ENCODE results near the gene ST6GALNAC3.

The ST6GALNAC3 gene

GRCh38 chr1:76138217-76138616, 63.7 kb downstream of the ST6GALNAC3 start:
- in situ Hi-C loops (cut with HindIII; ENCODE audit: low sequenced_read_pairs), result no loop called here

DNA sequence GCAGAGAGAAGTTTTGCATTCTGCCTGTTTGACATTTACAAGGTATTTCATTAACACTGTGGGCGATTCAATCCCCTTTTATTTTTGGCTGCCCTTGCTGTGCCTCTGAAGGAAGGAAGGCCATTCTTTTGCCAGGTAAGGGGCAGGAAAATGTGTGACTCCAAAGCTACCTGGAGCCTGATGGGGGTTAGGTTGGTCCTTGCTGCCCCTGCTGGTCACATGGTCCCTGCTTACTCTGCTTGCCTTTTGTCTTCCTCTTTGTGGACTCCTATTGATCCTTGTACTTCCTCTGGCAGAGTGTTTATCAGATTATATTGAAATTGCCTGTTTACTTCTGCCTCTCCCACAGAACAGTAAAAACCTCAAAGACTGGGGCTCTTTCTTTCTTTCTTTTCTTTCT, 65.7 kb downstream of the ST6GALNAC3 start:
- in situ Hi-C loops (cut with HindIII; ENCODE audit: low sequenced_read_pairs), result no loop called here

DNA sequence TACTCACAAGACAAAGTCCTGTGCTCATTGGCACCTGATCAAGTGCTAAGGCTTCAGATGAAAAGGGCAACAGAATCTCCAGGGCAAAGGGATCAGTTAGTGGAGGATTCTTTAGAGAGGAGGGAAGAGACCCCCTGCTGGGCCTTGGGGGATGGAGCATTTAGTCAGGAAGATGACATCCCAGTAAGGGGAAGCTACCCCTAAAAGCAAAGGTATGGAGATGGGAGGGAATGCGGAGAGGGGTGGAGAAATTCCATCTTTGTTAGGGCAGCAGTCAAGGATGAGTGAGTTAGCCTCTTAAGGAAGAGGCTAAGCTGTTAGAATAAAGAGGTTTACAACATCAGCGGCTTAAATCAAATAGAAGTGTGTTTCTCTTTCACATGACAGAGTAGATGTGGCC, 67.4 kb downstream of the ST6GALNAC3 start:
- in situ Hi-C loops (cut with HindIII; ENCODE audit: low sequenced_read_pairs), result no loop called here

DNA sequence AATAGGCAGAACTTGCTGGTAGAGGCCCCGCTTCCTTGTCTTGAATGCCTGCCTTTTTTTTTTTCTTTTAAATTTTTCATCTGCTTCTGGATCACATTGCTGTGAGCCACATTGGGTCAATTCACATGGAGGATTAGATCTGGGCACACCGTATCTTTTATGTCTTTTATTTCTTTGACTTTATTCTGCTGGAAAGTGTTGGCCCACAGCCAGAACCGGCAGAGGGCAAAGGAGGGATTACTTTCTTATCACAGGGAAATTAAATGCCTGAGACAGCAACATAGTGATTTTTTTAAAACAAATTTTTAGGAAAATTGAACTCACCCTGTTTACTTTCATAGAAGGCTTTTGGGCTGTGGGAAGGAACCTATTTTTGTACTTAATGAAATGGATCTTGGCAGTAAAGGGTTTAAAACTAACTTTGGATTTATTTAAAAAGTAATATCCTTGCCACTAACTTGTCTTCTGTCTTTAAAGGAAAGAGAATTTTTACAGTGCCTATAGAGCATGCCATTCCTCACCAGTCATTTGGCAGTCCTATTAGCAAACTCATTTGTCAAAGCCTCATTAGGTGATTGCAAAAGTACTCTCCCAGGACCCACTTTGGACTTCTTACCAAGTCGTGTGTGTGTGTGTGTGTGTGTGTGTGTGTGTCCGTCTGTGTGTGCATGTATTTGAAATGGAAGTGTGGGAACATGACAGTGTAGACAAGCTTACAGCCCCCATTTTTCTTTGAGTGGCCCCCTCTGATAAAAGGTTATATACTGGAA, 68.4 kb downstream of the ST6GALNAC3 start:
- in situ Hi-C loops (cut with HindIII; ENCODE audit: low sequenced_read_pairs), result no loop called here

DNA sequence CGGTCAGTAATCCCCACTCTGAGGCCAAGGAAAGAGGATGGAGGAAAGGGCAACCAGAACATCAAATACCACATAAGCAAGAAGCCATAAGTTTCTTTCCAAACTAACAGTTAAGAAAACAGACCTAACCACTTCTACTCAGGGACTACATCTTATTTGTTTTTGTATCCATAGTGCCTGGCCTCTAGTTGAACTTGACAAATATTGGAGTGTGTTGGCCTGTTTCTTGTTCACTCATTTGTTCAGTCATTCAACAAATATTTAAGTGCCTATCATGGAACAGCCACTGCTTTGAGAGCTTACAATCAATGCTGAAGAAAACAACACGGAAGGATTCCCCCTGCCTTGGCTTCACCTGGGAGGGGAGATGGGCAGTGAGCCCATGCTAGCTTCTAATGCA, 69.7 kb downstream of the ST6GALNAC3 start:
- in situ Hi-C loops (cut with HindIII; ENCODE audit: low sequenced_read_pairs), result no loop called here

DNA sequence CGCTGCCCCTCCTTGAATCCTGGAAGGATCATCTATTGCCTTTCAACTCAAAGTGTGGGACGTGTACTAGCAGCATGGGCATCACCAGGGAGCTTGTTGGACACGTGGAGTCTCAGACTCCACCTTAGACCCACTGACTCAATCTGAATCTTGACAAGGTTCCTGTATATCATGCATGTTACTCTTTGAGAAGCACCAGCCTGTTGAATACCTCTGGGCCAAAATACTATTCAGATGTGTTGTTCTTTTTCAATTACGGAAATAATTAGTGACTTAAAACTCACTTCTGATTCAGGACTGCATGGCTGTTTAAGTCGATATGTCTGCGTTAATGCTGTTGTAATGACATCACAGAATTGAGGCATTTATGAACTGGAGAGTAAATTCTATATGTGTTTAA, 70.8 kb downstream of the ST6GALNAC3 start:
- in situ Hi-C loops (cut with HindIII; ENCODE audit: low sequenced_read_pairs), result no loop called here

DNA sequence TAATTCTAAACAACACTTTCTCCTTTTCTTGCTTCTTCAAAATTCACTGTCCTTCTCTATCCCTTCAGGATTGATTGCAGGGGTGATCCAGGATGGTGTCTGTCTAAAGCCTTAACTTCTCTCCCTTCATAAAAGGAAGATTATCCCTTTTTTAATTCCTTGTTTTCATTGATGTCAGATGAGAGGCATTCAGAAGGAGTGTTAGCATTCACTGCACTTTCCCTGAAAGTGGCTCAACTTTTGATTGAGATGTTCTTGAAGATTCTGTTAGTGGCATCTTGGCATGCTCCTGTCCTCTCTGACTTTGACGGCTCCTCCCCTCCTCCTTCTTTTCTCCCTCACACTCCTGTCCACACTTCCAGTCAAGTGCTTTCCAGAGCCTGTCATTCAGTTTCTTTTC, 71.6 kb downstream of the ST6GALNAC3 start:
- in situ Hi-C loops (cut with HindIII; ENCODE audit: low sequenced_read_pairs), result no loop called here

DNA sequence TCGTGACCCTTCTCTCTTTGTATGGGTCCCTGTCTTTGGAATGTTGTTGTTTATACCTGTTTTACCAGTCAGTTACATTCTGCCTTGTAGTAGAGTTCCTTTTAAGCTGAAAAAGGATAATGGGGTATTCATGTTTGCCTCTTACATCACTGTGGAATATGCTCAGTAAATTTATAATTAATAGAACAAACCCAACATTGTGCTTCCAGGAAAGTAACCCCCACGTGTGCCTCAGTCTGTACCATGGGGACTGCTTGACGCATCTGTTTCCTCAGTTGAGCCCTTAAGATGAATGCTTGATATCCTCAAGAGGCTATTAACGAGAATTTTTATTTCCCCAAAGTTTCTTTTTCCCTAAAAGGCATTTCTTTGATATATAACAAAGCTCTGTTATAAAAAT, 73.4 kb downstream of the ST6GALNAC3 start:
- in situ Hi-C loops (cut with HindIII; ENCODE audit: low sequenced_read_pairs), result no loop called here

- in situ Hi-C loops (cut with HindIII; ENCODE audit: low sequenced_read_pairs), result no loop called here
Measured at GRCh38 chr1:76148460-76148859, 73.9 kb downstream of the ST6GALNAC3 start.

DNA sequence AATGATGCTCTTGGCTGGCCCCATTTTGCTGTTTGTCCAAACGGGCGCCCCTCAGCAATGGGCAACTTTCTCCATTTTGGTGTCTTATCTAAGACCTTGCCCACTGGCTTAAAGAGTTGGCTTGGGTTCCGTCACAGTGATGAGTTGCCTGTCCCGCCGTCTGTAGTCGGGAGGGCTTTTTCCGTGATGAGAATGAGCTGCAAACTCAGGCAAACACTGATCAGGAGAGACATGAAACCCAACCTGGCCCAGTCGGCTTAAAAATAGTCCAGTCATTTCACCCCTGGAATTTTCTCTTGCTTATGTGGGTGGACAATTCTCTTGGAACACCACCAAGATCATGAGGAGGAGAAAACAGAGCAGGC, 79.3 kb downstream of the ST6GALNAC3 start:
- in situ Hi-C loops (cut with HindIII; ENCODE audit: low sequenced_read_pairs), result no loop called here

GRCh38 chr1:76154206-76154956, 79.8 kb downstream of the ST6GALNAC3 start:
- in situ Hi-C loops (cut with HindIII; ENCODE audit: low sequenced_read_pairs), result no loop called here

DNA sequence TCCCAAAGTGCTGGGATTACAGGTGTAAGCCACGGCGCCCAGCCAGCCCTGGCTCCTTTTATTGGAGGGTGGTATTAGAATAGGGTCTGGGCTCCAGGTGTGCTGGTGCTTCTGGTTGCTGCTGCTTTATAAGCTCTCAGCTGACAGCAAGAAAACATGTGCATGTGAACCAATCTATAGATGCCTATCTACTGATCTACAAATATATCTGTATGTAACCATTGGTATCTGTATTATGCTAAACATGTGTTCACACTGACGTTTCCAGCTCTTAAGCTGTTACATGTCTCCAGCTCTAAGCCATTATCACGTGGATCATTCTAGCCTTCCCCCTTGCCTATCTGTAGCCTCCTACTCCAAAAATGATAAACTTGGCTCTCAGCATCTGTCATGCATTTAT, 82.4 kb downstream of the ST6GALNAC3 start:
- in situ Hi-C loops (cut with HindIII; ENCODE audit: low sequenced_read_pairs), result no loop called here

DNA sequence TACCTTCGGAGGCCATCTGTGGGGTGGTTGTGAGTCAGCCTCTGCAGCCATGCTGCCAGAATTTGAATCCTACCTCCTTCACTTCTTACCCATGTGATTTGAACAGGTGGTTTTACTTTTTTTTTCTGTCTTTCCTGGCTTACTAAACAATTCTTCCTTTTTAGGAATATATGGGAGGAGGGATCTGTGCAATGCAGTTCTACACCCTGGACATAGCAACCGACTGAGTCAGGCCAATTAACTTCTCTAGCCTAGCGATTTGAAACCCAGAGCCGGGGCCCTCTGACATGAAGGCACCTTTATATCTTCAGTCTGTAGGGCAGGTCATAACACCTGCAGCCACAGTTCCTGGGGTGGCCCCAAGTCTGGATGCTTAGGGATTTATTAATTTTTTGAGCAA, 83.6 kb downstream of the ST6GALNAC3 start:
- in situ Hi-C loops (cut with HindIII; ENCODE audit: low sequenced_read_pairs), result no loop called here

- in situ Hi-C loops (cut with HindIII; ENCODE audit: low sequenced_read_pairs), result no loop called here
Measured at GRCh38 chr1:76160225-76160624, 85.7 kb downstream of the ST6GALNAC3 start.

GRCh38 chr1:76161451-76161850, 86.9 kb downstream of the ST6GALNAC3 start:
- in situ Hi-C loops (cut with HindIII; ENCODE audit: low sequenced_read_pairs), result no loop called here

- in situ Hi-C loops (cut with HindIII; ENCODE audit: low sequenced_read_pairs), result no loop called here
Measured at GRCh38 chr1:76162254-76162653, 87.7 kb downstream of the ST6GALNAC3 start.

- in situ Hi-C loops (cut with HindIII; ENCODE audit: low sequenced_read_pairs), result no loop called here
Measured at GRCh38 chr1:76164165-76164564, 89.6 kb downstream of the ST6GALNAC3 start.

GRCh38 chr1:76170084-76170483, 95.5 kb downstream of the ST6GALNAC3 start:
- in situ Hi-C loops (cut with HindIII; ENCODE audit: low sequenced_read_pairs), result no loop called here

GRCh38 chr1:76170513-76170912, 96.0 kb downstream of the ST6GALNAC3 start:
- in situ Hi-C loops (cut with HindIII; ENCODE audit: low sequenced_read_pairs), result no loop called here

DNA sequence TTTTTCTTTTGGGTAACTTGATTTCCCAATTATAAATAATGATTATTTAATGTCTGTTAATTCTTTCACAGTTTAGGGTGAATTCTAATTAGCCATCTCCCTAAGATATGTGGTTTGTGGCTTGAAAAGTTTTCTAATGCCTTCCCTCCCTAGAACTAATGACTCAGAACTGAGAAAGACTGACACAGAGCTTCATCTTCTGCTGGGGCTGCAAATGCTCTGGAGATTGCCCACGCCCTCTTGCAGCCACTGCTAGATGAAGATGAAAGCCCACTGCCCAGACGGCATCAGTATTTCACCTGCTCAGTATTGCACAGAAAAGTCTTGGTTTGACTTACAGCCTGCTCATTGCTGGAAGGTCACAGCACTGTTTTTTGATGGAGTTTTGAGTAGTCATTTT, 101.5 kb downstream of the ST6GALNAC3 start:
- in situ Hi-C loops (cut with HindIII; ENCODE audit: low sequenced_read_pairs), result no loop called here

DNA sequence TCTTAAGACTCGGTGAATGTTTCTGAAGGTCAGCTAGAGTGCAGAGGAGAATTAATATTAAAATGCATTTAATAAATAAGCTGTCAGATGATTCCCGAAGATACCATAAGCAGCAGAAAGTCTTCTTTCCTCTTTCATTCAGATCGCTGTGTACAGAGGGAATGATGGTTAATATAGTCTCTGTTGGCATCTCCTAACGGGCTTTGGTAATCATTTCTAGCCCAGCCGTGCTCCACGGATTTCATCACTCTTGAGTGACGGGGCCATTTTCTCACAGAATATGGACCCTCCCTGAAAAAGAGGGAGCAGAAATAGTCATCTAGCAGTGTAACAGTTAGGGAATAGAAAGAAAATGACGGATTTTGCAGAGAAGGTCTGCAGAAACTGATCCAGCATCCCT, 103.1 kb downstream of the ST6GALNAC3 start:
- in situ Hi-C loops (cut with HindIII; ENCODE audit: low sequenced_read_pairs), result no loop called here

DNA sequence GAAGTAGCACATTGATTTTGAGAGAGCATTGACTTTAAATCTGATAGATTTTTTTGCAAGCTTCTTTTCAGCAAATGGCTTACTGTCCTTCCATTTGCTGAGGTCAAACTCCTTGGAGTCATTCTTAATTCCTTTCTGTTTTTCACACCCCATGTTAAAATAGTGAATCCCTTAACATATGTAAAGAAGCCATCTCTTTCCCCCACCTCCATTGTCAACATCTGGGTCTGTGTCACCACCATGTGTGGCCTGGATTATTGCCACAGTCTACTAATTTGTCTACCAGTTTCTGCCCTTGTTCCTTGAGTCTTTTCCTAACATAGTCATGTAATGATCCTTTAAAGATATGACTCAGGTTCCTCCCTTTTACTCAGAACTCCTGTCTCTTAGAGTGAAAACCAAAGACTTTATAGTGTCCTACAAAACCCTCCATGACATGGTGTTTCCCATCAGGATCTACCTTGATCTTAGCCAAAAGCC, 104.7 kb downstream of the ST6GALNAC3 start:
- in situ Hi-C loops (cut with HindIII; ENCODE audit: low sequenced_read_pairs), result no loop called here

Data from endothelial cell of hepatic sinusoid (primary cell).